ACC112 (cell line): ENCODE measurements around the gene MT1H.
"Not testable (repeated sequence)": the region's sequence is repeated elsewhere in the genome, so short reads cannot be mapped to it uniquely, and the experiment has no call there.

Source experiments
- H2AFZ ChIP-seq: fragments of 200-600 bp; sonication (generic); one replicate; pipeline ENCODE4 v1.6.0; 2017; ENCODE audit warnings: antibody characterized with exemption, low read length; ENCODE audit not compliant: unreplicated experiment
- H3K27ac ChIP-seq: fragments of 200-600 bp; sonication (generic); 2 replicates; pipeline ENCODE4 v1.5.1; 2014; ENCODE audit warnings: low read depth, mild to moderate bottlenecking, antibody characterized with exemption, low read length, moderate library complexity
- H3K27me3 ChIP-seq: fragments of 200-600 bp; sonication (generic); 2 replicates; pipeline ENCODE4 v1.6.1; 2014; ENCODE audit warnings: mild to moderate bottlenecking, antibody characterized with exemption, low read length, moderate library complexity, mixed read lengths; ENCODE audit not compliant: insufficient read depth
- H3K36me3 ChIP-seq: fragments of 200-600 bp; sonication (generic); 2 replicates; pipeline ENCODE4 v1.6.1; 2016; ENCODE audit warnings: mild to moderate bottlenecking, antibody characterized with exemption, low read length, moderate library complexity, mixed read lengths; ENCODE audit not compliant: insufficient read depth
- H3K4me1 ChIP-seq: fragments of 200-600 bp; sonication (generic); one replicate; pipeline ENCODE4 v1.6.1; 2016; ENCODE audit warnings: low read length, mixed read lengths; ENCODE audit not compliant: insufficient read depth, unreplicated experiment, control insufficient read depth
- H3K4me3 ChIP-seq: fragments of 200-600 bp; sonication (generic); 2 replicates; pipeline ENCODE4 v1.5.1; 2014; ENCODE audit warnings: mild to moderate bottlenecking, low read depth, low read length
- H3K79me2 ChIP-seq: fragments of 200-600 bp; sonication (generic); one replicate; pipeline ENCODE4 v1.6.0; 2016; ENCODE audit warnings: low read length; ENCODE audit not compliant: control insufficient read depth, unreplicated experiment, insufficient read depth

MT1H gene

GRCh38 chr16:56667581-56668571 lies 1.7 kb upstream of the MT1H start, which contains the start of gene MT1G:
MT1G (minus strand) TSS chr16:56668065; CDS start chr16:56667993, 72 bp downstream.
- Histone ChIP-seq H3K27me3 (peaks cover 72% of the 10 kb centered on the region), H3K4me3 (no peak within 1 kb of the TSS), H2AFZ (no peak within 1 kb of the TSS)

GRCh38 chr16:56669840-56670619 lies 416 bp downstream of the MT1H start:
- no peaks in the 10 kb centered on the region for H3K4me1 ChIP-seq
- no peak overlapping the region for H3K27ac ChIP-seq
- no peaks in the 10 kb centered on the region for H3K79me2 ChIP-seq
- H3K36me3 ChIP-seq = no peaks in the 10 kb centered on the region
- no peak overlapping the region for H3K4me3 ChIP-seq
- no peak overlapping the region for H2AFZ ChIP-seq
- H3K27me3 ChIP-seq = peaks cover 55% of the 10 kb centered on the region

More at GRCh38 chr16:56667581-56668571, 1.7 kb upstream of the MT1H start, which contains the start of gene MT1G:
- H3K4me1 ChIP-seq = peaks cover 1% of the 10 kb centered on the region
- H3K27ac ChIP-seq = no peak within 1 kb of the TSS
- no peaks in the 10 kb centered on the region for H3K79me2 ChIP-seq
- no peaks in the 10 kb centered on the region for H3K36me3 ChIP-seq

GRCh38 chr16:56670620-56670934 lies 963 bp downstream of the MT1H start:
- H3K27ac ChIP-seq = no peak overlapping the region
- H3K36me3 ChIP-seq = no peaks in the 10 kb centered on the region
- H3K79me2 ChIP-seq = no peaks in the 10 kb centered on the region
- no peaks in the 10 kb centered on the region for H3K4me1 ChIP-seq
- H3K27me3 ChIP-seq = peaks cover 57% of the 10 kb centered on the region
- no peak overlapping the region for H3K4me3 ChIP-seq
- no peak overlapping the region for H2AFZ ChIP-seq

- H3K27me3 ChIP-seq = peaks cover 54% of the 10 kb centered on the region
- not testable (repeated sequence) for H3K36me3 ChIP-seq, H3K4me1 ChIP-seq, H3K27ac ChIP-seq, H3K4me3 ChIP-seq, H2AFZ ChIP-seq, H3K79me2 ChIP-seq
Measured at GRCh38 chr16:56671691-56672090, 2.1 kb downstream of the MT1H start.

- H3K27me3 ChIP-seq = peaks cover 49% of the 10 kb centered on the region
- H3K79me2 ChIP-seq = not testable (repeated sequence)
Measured at GRCh38 chr16:56672171-56672570, 2.6 kb downstream of the MT1H start.

GRCh38 chr16:56672761-56673536 lies 3.3 kb downstream of the MT1H start:
- H3K27me3 ChIP-seq = peaks cover 41% of the 10 kb centered on the region
- no peaks in the 10 kb centered on the region for H3K4me1 ChIP-seq
- no peak overlapping the region for H3K27ac ChIP-seq
- H3K36me3 ChIP-seq = no peaks in the 10 kb centered on the region
- H3K4me3 ChIP-seq = no peak overlapping the region
- H3K79me2 ChIP-seq = no peaks in the 10 kb centered on the region
- H2AFZ ChIP-seq = no peak overlapping the region

More at GRCh38 chr16:56672171-56672570, 2.6 kb downstream of the MT1H start:
- H3K27ac ChIP-seq, H3K4me3 ChIP-seq, H3K36me3 ChIP-seq, H2AFZ ChIP-seq, H3K4me1 ChIP-seq: not testable (repeated sequence)

- Histone ChIP-seq H3K4me1 (no peaks in the 10 kb centered on the region), H3K27me3 (peaks cover 32% of the 10 kb centered on the region), H2AFZ (no peak overlapping the region), H3K4me3 (no peak overlapping the region), H3K36me3 (no peaks in the 10 kb centered on the region), H3K79me2 (no peaks in the 10 kb centered on the region), H3K27ac (no peak overlapping the region)
Measured at GRCh38 chr16:56673921-56674320, 4.3 kb downstream of the MT1H start.

GRCh38 chr16:56674570-56674969 lies 5.0 kb downstream of the MT1H start:
- H3K27me3 ChIP-seq = peaks cover 25% of the 10 kb centered on the region
- not testable (repeated sequence) for H3K27ac ChIP-seq, H3K36me3 ChIP-seq, H3K79me2 ChIP-seq, H2AFZ ChIP-seq, H3K4me1 ChIP-seq, H3K4me3 ChIP-seq

- Histone ChIP-seq H3K4me3 (no peak overlapping the region), H3K36me3 (no peaks in the 10 kb centered on the region), H3K27ac (no peak overlapping the region), H3K79me2 (no peaks in the 10 kb centered on the region), H2AFZ (no peak overlapping the region), H3K27me3 (peaks cover 13% of the 10 kb centered on the region; the same call in 1 of the 2 replicates), H3K4me1 (no peaks in the 10 kb centered on the region)
Measured at GRCh38 chr16:56675685-56676210, 6.1 kb downstream of the MT1H start.

- peaks cover 8% of the 10 kb centered on the region; the same call in 1 of the 2 replicates for H3K27me3 ChIP-seq
- no peak overlapping the region for H3K4me3 ChIP-seq
- H2AFZ ChIP-seq = no peak overlapping the region
- H3K36me3 ChIP-seq = no peaks in the 10 kb centered on the region
- no peak overlapping the region for H3K27ac ChIP-seq
- H3K4me1 ChIP-seq = no peaks in the 10 kb centered on the region
- H3K79me2 ChIP-seq = no peaks in the 10 kb centered on the region
Measured at GRCh38 chr16:56677474-56677873, 7.9 kb downstream of the MT1H start.
